ENCODE measurements around the gene IGSF8. TPM values are rescaled to one million over a fixed set of nuclear protein-coding genes. Genes with fewer than 3 reads are reported as not detected.

The IGSF8 gene
- total RNA-seq, 1 donor from 2014 or later = 42.8 TPM

DNA sequence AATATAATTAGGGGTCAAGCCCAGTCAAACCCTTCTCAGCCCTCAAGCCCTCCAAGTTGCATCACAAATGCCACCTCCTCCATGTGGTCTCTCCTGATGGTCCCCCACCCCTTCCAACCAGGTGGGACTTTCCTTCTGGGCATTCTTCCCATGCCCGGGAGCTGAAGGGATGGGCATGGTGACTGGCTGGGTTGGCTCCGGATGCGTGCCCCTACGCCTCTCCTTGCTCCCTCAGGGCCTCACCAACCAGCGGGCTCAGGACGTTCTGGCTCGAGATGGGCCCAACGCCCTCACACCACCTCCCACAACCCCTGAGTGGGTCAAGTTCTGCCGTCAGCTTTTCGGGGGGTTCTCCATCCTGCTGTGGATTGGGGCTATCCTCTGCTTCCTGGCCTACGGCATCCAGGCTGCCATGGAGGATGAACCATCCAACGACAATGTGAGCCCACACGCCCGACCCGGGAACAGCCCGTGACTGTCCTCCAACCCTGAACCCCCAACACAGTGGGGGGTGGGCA is 24.6 kb upstream of the IGSF8 start:
- Mint-ChIP-seq H3K4me3 (ENCODE audit: unreplicated experiment) (no peak overlapping the region), H3K27ac (ENCODE audit: unreplicated experiment) (no peak overlapping the region), H3K4me1 (ENCODE audit: low read depth, unreplicated experiment) (peaks cover 49% of the 10 kb centered on the region), H3K9me3 (ENCODE audit: unreplicated experiment) (no peaks in the 10 kb centered on the region), H3K36me3 (ENCODE audit: low read depth, unreplicated experiment) (no peaks in the 10 kb centered on the region), H3K27me3 (ENCODE audit: low read depth, unreplicated experiment) (no peaks in the 10 kb centered on the region)
- DNase-seq (ENCODE audit: low read depth) (no peak), FAIRE-seq (no peak)
- Histone ChIP-seq H3K4me3 (ENCODE audit: insufficient read depth, low read depth, low read length) (no peak overlapping the region), H3K27ac (ENCODE audit: low read depth, low read length) (no peak overlapping the region), H3K79me2 (ENCODE audit: insufficient read depth, low read length) (no peaks in the 10 kb centered on the region), H3K4me1 (ENCODE audit: insufficient read depth, low read length) (peaks cover 22% of the 10 kb centered on the region), H3K27me3 (ENCODE audit: insufficient read depth, low read length) (no peaks in the 10 kb centered on the region), H3K36me3 (ENCODE audit: insufficient read depth, low read length) (no peaks in the 10 kb centered on the region), H4K20me1 (ENCODE audit: insufficient read depth, low read length) (no peaks in the 10 kb centered on the region), H3K9me3 (ENCODE audit: insufficient read depth, low read depth, low read length) (no peaks in the 10 kb centered on the region), H3K9ac (ENCODE audit: low read length) (no peak overlapping the region), H2AFZ (ENCODE audit: low read depth, low read length) (no peak overlapping the region), H3K4me2 (ENCODE audit: low read length) (no peak overlapping the region)
- no peak for TF ChIP-seq CTCF (IDR thresholded peaks at IDR 0.05; ENCODE audit: insufficient read depth, low read depth, low read length)
- no peak for TF ChIP-seq EZH2 (IDR thresholded peaks at IDR 0.05; ENCODE audit: insufficient read depth, low read length)

DNA sequence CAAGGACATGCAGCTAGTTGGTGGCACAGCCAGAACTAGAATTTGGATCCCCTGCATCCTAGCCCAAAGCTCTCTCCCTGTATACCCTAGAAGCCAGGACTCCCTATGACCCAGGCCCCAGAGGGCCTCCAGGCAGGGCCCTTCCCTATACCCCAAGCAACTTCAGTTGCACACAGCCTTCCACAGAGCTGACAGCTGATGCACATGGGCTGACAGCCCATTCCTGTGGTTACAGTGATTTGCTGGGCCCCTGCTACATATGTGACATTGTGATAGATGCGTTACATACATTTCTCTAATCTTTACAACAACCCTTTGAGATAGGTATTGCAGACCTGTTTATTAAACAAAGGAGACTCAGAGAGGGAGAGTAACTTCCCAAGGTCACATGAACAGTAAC is 23.0 kb upstream of the IGSF8 start:
- no peak overlapping the region for H3K4me3 Mint-ChIP-seq (ENCODE audit: unreplicated experiment)
- no peaks in the 10 kb centered on the region for H3K36me3 Mint-ChIP-seq (ENCODE audit: low read depth, unreplicated experiment)
- H3K9ac ChIP-seq (ENCODE audit: low read length) = no peak overlapping the region
- no peak overlapping the region for H3K4me2 ChIP-seq (ENCODE audit: low read length)
- H3K36me3 ChIP-seq (ENCODE audit: insufficient read depth, low read length) = no peaks in the 10 kb centered on the region
- DNase-seq (ENCODE audit: low read depth) (no peak), FAIRE-seq (no peak)
- no peak overlapping the region for H3K27ac Mint-ChIP-seq (ENCODE audit: unreplicated experiment)
- H3K9me3 ChIP-seq (ENCODE audit: insufficient read depth, low read depth, low read length) = no peaks in the 10 kb centered on the region
- H3K79me2 ChIP-seq (ENCODE audit: insufficient read depth, low read length) = no peaks in the 10 kb centered on the region
- H3K9me3 Mint-ChIP-seq (ENCODE audit: unreplicated experiment) = no peaks in the 10 kb centered on the region
- peaks cover 5% of the 10 kb centered on the region for H3K27me3 Mint-ChIP-seq (ENCODE audit: low read depth, unreplicated experiment)
- H3K4me1 ChIP-seq (ENCODE audit: insufficient read depth, low read length) = peaks cover 20% of the 10 kb centered on the region
- peaks cover 53% of the 10 kb centered on the region for H3K4me1 Mint-ChIP-seq (ENCODE audit: low read depth, unreplicated experiment)
- no peak for TF ChIP-seq EZH2 (IDR thresholded peaks at IDR 0.05; ENCODE audit: insufficient read depth, low read length)
- no peak for TF ChIP-seq CTCF (IDR thresholded peaks at IDR 0.05; ENCODE audit: insufficient read depth, low read depth, low read length)
- no peaks in the 10 kb centered on the region for H4K20me1 ChIP-seq (ENCODE audit: insufficient read depth, low read length)
- H3K4me3 ChIP-seq (ENCODE audit: insufficient read depth, low read depth, low read length) = no peak overlapping the region
- no peak overlapping the region for H2AFZ ChIP-seq (ENCODE audit: low read depth, low read length)
- H3K27ac ChIP-seq (ENCODE audit: low read depth, low read length) = no peak overlapping the region
- peaks cover 11% of the 10 kb centered on the region for H3K27me3 ChIP-seq (ENCODE audit: insufficient read depth, low read length)

GRCh38 chr1:160120797-160121196 is 22.4 kb upstream of the IGSF8 start:
- DNase-seq (ENCODE audit: low read depth) (no peak), FAIRE-seq (no peak)
- no peaks in the 10 kb centered on the region for H3K79me2 ChIP-seq (ENCODE audit: insufficient read depth, low read length)
- no peak overlapping the region for H3K4me2 ChIP-seq (ENCODE audit: low read length)
- peaks cover 18% of the 10 kb centered on the region for H3K4me1 ChIP-seq (ENCODE audit: insufficient read depth, low read length)
- H3K4me3 Mint-ChIP-seq (ENCODE audit: unreplicated experiment) = no peak overlapping the region
- no peak overlapping the region for H3K4me3 ChIP-seq (ENCODE audit: insufficient read depth, low read depth, low read length)
- H3K4me1 Mint-ChIP-seq (ENCODE audit: low read depth, unreplicated experiment) = peaks cover 50% of the 10 kb centered on the region
- no peak for TF ChIP-seq CTCF (IDR thresholded peaks at IDR 0.05; ENCODE audit: insufficient read depth, low read depth, low read length)
- no peak for TF ChIP-seq EZH2 (IDR thresholded peaks at IDR 0.05; ENCODE audit: insufficient read depth, low read length)
- no peak overlapping the region for H3K27ac ChIP-seq (ENCODE audit: low read depth, low read length)
- no peaks in the 10 kb centered on the region for H3K9me3 Mint-ChIP-seq (ENCODE audit: unreplicated experiment)
- no peaks in the 10 kb centered on the region for H4K20me1 ChIP-seq (ENCODE audit: insufficient read depth, low read length)
- H3K9ac ChIP-seq (ENCODE audit: low read length) = no peak overlapping the region
- H3K27me3 Mint-ChIP-seq (ENCODE audit: low read depth, unreplicated experiment) = peaks cover 5% of the 10 kb centered on the region
- no peaks in the 10 kb centered on the region for H3K36me3 ChIP-seq (ENCODE audit: insufficient read depth, low read length)
- H2AFZ ChIP-seq (ENCODE audit: low read depth, low read length) = no peak overlapping the region
- peaks cover 11% of the 10 kb centered on the region for H3K27me3 ChIP-seq (ENCODE audit: insufficient read depth, low read length)
- no peak overlapping the region for H3K27ac Mint-ChIP-seq (ENCODE audit: unreplicated experiment)
- no peaks in the 10 kb centered on the region for H3K9me3 ChIP-seq (ENCODE audit: insufficient read depth, low read depth, low read length)
- no peaks in the 10 kb centered on the region for H3K36me3 Mint-ChIP-seq (ENCODE audit: low read depth, unreplicated experiment)
